ENCODE results near the gene ANTKMT. TPM values are rescaled to one million over a fixed set of nuclear protein-coding genes. Genes with fewer than 3 reads are reported as not detected.

Gene ANTKMT
- total RNA-seq, 2 donors from 2014 or later: 36.9 to 40.6 TPM

- Mint-ChIP-seq H3K36me3 (ENCODE audit: low read depth) (no peaks in the 10 kb centered on the region), H3K4me1 (no peaks in the 10 kb centered on the region), H3K27me3 (ENCODE audit: insufficient read depth) (peaks cover 79% of the 10 kb centered on the region), H3K9me3 (no peaks in the 10 kb centered on the region), H3K27ac (no peak overlapping the region), H3K4me3 (no peak overlapping the region)
- Histone ChIP-seq H3K9ac (ENCODE audit: extremely low read depth, low read length, poor library complexity, severe bottlenecking) (no peak overlapping the region), H3K9me3 (ENCODE audit: control insufficient read depth, low read length) (no peaks in the 10 kb centered on the region), H3K4me1 (ENCODE audit: control insufficient read depth, insufficient read depth, low read length) (no peaks in the 10 kb centered on the region), H3K27ac (ENCODE audit: low read depth, low read length) (no peak overlapping the region), H3K4me3 (ENCODE audit: low read length) (no peak overlapping the region), H3K36me3 (ENCODE audit: control insufficient read depth, insufficient read depth, low read length) (no peaks in the 10 kb centered on the region), H3K27me3 (ENCODE audit: control insufficient read depth, insufficient read depth, low read length, poor library complexity, severe bottlenecking) (peaks cover 83% of the 10 kb centered on the region)
- DNase-seq: no peak
- TF ChIP-seq CTCF (conservative IDR thresholded peaks at IDR 0.05): no peak
- WGBS, 2 experiments (ENCODE audit: insufficient coverage in 1 of 2, insufficient read length in 1 of 2): 58 to 62% methylated on average over 2 to 3 of the region's 3 CpGs
Observed at GRCh38 chr16:708019-708418, 12.9 kb upstream of the ANTKMT start.

- Mint-ChIP-seq H3K36me3 (ENCODE audit: low read depth) (no peaks in the 10 kb centered on the region), H3K27ac (no peak overlapping the region), H3K27me3 (ENCODE audit: insufficient read depth) (peaks cover 74% of the 10 kb centered on the region), H3K4me1 (no peaks in the 10 kb centered on the region), H3K9me3 (no peaks in the 10 kb centered on the region), H3K4me3 (no peak overlapping the region)
- no peak for TF ChIP-seq CTCF (conservative IDR thresholded peaks at IDR 0.05)
- no peaks in the 10 kb centered on the region for H3K9me3 ChIP-seq (ENCODE audit: control insufficient read depth, low read length)
- no peaks in the 10 kb centered on the region for H3K36me3 ChIP-seq (ENCODE audit: control insufficient read depth, insufficient read depth, low read length)
- H3K4me3 ChIP-seq (ENCODE audit: low read length): no peak overlapping the region
- no peak for DNase-seq
- peak overlapping the region; percentile 97 for H3K27ac ChIP-seq (ENCODE audit: low read depth, low read length)
- 78% methylated on average over 3 of the region's 4 CpGs; no CpG with 5 or more reads in 1 of the 2 experiments for WGBS, 2 experiments (ENCODE audit: insufficient coverage in 1 of 2, insufficient read length in 1 of 2)
- no peaks in the 10 kb centered on the region for H3K4me1 ChIP-seq (ENCODE audit: control insufficient read depth, insufficient read depth, low read length)
- H3K27me3 ChIP-seq (ENCODE audit: control insufficient read depth, insufficient read depth, low read length, poor library complexity, severe bottlenecking): peaks cover 78% of the 10 kb centered on the region
- H3K9ac ChIP-seq (ENCODE audit: extremely low read depth, low read length, poor library complexity, severe bottlenecking): no peak overlapping the region
Observed at GRCh38 chr16:708959-709358, 12.0 kb upstream of the ANTKMT start.

DNA sequence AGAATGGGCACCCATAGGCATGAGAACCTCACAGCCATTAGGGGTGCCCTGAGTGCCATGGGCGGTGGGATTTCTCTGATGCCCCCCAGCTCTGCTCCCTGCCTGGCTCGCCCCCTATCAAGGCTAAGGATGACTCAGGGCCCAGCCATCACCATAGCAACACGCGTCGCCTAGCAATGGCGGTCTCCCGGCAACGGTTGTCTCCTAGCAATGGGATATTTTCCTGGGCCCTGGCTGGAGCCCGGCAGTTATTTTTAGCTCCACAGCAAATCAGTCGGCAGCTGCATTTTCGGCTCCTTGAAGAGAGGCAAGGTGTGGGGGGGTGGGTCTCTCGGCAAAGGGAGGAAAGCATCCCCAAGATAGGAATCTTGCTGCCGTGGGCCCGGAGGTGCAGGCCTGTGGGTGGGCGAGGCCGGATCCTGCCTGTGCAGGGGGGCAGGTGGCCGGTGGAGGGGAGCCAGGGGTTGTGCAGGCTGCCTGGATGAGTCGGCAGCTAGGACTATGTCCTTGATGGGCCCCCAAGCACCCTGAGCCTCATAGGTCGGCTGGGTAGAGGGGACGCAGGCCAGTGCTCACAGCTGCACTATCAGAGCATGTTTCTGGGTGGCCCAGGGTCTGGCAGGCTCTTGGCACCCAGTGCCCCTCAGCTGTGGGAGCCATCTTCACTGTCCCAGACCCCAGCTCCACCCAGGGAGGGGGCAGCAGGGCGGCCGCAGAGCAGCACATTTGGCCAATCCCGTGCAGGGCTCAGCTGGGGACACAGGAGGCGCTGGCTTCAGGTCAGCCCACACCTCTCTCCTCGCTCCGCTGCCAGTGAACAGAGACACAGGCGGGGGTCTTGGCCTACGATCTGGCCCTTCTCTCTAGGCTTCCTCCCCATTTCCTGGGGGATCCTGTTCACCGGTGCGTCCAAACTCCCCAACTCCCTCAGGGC lies 11.1 kb upstream of the ANTKMT start:
- no peaks in the 10 kb centered on the region for H3K9me3 Mint-ChIP-seq
- H3K4me3 Mint-ChIP-seq: no peak overlapping the region
- H3K27ac Mint-ChIP-seq: no peak overlapping the region
- no peaks in the 10 kb centered on the region for H3K9me3 ChIP-seq (ENCODE audit: control insufficient read depth, low read length)
- peaks cover 69% of the 10 kb centered on the region for H3K27me3 Mint-ChIP-seq (ENCODE audit: insufficient read depth)
- H3K27me3 ChIP-seq (ENCODE audit: control insufficient read depth, insufficient read depth, low read length, poor library complexity, severe bottlenecking): peaks cover 76% of the 10 kb centered on the region
- H3K36me3 Mint-ChIP-seq (ENCODE audit: low read depth): no peaks in the 10 kb centered on the region
- TF ChIP-seq CTCF (conservative IDR thresholded peaks at IDR 0.05): peak; percentile 28
- no peaks in the 10 kb centered on the region for H3K4me1 ChIP-seq (ENCODE audit: control insufficient read depth, insufficient read depth, low read length)
- no peaks in the 10 kb centered on the region for H3K36me3 ChIP-seq (ENCODE audit: control insufficient read depth, insufficient read depth, low read length)
- 42 to 59% methylated on average over 21 to 30 of the region's 30 CpGs for WGBS, 2 experiments (ENCODE audit: insufficient coverage in 1 of 2, insufficient read length in 1 of 2)
- H3K4me3 ChIP-seq (ENCODE audit: low read length): no peak overlapping the region
- no peak overlapping the region for H3K9ac ChIP-seq (ENCODE audit: extremely low read depth, low read length, poor library complexity, severe bottlenecking)
- peak overlapping the region; percentile 97 for H3K27ac ChIP-seq (ENCODE audit: low read depth, low read length)
- no peaks in the 10 kb centered on the region for H3K4me1 Mint-ChIP-seq
- peak; percentile 80 for DNase-seq
